Mesothelial cell of epicardium (in vitro differentiated cells): ENCODE results near the gene EXOSC7. TPM values are rescaled to one million over a fixed set of nuclear protein-coding genes. Genes with fewer than 3 reads are reported as not detected.
A peak's percentile ranks its signal among the peaks of the same experiment; 100 is the strongest.
"Not testable (repeated sequence)": the region's sequence is repeated elsewhere in the genome, so short reads cannot be mapped to it uniquely, and the experiment has no call there.

ENCODE experiments used
- DNase-seq, 2 experiments: peaks; one replicate each; pipeline ENCODE4 v3.0.0; 2021; ENCODE audit warnings: low spot score in 2 of 2; ENCODE audit not compliant: unreplicated experiment in 2 of 2
- H3K27ac Mint-ChIP-seq: 2 replicates; pipeline ENCODE4 v1.8.0; 2021; ENCODE audit warnings: mixed read lengths
- H3K27me3 Mint-ChIP-seq: 2 replicates; pipeline ENCODE4 v1.8.0; 2021; ENCODE audit warnings: low read depth, mixed read lengths
- H3K36me3 Mint-ChIP-seq: 2 replicates; pipeline ENCODE4 v1.8.0; 2021; ENCODE audit warnings: mixed read lengths
- H3K4me1 Mint-ChIP-seq: 2 replicates; pipeline ENCODE4 v1.8.0; 2021; ENCODE audit warnings: mixed read lengths
- H3K4me3 Mint-ChIP-seq: 2 replicates; pipeline ENCODE4 v1.8.0; 2021; ENCODE audit warnings: mild to moderate bottlenecking, moderate library complexity, mixed read lengths
- H3K9me3 Mint-ChIP-seq: 2 replicates; pipeline ENCODE4 v1.8.0; 2021; ENCODE audit warnings: mixed read lengths
- total RNA-seq: library from RNA; stranded (reverse); gene quantifications from 3 replicates; pipeline ENCODE4 v1.2.1, GENCODE V29; 2021
- TF ChIP-seq, protein P1 (sequence below): fragments of 200-600 bp; sonication (generic); IDR thresholded peaks from one replicate; pipeline ENCODE4 v1.5.0; 2021; ENCODE audit warnings: antibody characterized with exemption; ENCODE audit not compliant: unreplicated experiment

EXOSC7 gene
- total RNA-seq, 1 donor from 2014 or later = 53.6 TPM

DNA sequence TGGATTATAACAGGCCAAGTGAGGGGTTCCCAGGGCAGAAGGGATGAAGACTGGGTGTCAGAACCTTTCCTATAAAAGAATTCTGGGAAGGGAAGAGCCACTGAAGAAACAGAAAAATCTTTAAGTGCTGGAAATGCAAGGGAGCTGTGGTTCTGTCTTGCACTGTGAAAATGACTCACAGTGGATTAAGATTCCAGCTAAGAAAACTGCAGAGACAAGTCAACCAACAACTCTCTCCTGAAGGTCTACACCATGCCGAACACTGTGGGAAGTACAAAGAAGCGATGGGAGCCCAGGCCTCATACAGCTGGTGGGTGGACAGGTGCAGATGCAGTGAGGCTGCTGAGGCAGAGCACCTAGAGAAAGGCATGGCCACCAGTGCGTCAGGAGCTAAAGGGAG lies 27.8 kb upstream of the EXOSC7 start:
- Mint-ChIP-seq H3K27me3 (no peaks in the 10 kb centered on the region), H3K9me3 (no peaks in the 10 kb centered on the region), H3K4me3 (no peak overlapping the region), H3K27ac (no peak overlapping the region), H3K4me1 (peaks cover 4% of the 10 kb centered on the region), H3K36me3 (peaks cover 2% of the 10 kb centered on the region)
- TF ChIP-seq, protein P1, sequence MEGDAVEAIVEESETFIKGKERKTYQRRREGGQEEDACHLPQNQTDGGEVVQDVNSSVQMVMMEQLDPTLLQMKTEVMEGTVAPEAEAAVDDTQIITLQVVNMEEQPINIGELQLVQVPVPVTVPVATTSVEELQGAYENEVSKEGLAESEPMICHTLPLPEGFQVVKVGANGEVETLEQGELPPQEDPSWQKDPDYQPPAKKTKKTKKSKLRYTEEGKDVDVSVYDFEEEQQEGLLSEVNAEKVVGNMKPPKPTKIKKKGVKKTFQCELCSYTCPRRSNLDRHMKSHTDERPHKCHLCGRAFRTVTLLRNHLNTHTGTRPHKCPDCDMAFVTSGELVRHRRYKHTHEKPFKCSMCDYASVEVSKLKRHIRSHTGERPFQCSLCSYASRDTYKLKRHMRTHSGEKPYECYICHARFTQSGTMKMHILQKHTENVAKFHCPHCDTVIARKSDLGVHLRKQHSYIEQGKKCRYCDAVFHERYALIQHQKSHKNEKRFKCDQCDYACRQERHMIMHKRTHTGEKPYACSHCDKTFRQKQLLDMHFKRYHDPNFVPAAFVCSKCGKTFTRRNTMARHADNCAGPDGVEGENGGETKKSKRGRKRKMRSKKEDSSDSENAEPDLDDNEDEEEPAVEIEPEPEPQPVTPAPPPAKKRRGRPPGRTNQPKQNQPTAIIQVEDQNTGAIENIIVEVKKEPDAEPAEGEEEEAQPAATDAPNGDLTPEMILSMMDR = no peak
- DNase-seq = no peak

DNA sequence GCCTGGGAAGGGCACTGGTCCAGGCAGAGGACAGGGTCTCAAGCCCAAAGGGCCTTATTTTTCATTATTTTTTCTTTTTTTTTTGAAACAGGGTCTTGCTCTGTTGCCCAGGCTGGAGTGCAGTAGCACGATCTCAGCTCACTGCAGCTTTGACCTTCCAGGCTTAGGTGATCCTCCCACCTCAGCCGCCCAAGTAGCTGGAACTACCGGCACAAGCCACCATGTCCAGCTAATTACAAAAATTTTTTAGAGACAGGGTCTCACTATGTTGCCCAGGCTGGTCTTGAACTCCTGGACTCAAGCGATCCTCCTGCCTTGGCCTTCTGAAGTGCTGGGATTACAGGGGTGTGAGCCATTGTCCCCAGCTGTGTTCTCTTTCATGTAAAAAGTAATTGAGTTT lies 26.3 kb upstream of the EXOSC7 start:
- H3K9me3 Mint-ChIP-seq, DNase-seq, H3K4me1 Mint-ChIP-seq, H3K27ac Mint-ChIP-seq, H3K27me3 Mint-ChIP-seq, H3K4me3 Mint-ChIP-seq, H3K36me3 Mint-ChIP-seq: not testable (repeated sequence)

DNA sequence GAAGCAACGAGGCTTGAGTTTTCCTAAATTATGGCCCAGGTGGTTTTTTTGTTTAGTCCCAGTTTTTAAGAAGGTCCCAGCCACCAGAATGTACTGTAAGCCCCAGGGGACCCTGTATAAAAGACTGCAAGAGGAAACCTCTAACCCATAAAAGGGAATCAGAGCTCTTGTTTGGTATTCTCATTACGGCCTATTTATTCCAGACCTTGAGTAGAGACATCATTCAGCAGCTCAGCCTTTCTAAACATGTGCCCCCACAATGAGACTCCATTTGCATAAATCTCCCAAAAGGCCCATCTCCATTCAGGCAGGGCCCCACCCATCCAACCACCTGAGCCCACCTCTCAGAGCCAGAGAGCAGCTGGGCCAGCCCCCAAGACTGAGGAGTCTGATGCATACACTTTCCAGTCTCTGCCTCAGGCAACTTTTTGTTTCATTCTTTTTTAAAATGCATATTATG lies 25.7 kb upstream of the EXOSC7 start:
- Mint-ChIP-seq H3K27me3 (no peaks in the 10 kb centered on the region), H3K4me3 (no peak overlapping the region), H3K27ac (peak overlapping the region; percentile 69), H3K36me3 (no peaks in the 10 kb centered on the region), H3K4me1 (peaks cover 4% of the 10 kb centered on the region), H3K9me3 (no peaks in the 10 kb centered on the region)
- TF ChIP-seq, protein P1 = no peak
- no peak for DNase-seq

DNA sequence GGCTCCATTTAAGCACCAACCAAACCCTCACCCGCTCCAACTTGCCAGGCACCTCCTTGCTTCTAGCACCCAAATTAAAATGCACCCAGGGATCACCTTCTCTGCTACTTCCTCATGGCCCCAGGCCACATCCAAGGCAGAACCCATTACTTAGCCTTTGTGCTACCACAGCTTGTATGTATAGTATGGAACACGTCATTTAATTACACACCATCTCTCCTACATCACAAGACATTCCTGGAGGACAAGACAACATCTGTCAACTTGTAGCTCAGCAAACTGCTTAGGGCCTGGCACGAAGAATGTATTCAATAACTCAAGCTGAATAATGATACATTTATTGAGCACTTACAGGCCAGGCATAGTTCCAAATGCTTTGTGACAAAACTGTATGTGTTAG lies 23.4 kb upstream of the EXOSC7 start:
- DNase-seq = no peak
- no peaks in the 10 kb centered on the region for H3K36me3 Mint-ChIP-seq
- TF ChIP-seq, protein P1 = no peak
- H3K4me3 Mint-ChIP-seq = no peak overlapping the region
- no peaks in the 10 kb centered on the region for H3K27me3 Mint-ChIP-seq
- no peaks in the 10 kb centered on the region for H3K9me3 Mint-ChIP-seq
- no peak overlapping the region for H3K27ac Mint-ChIP-seq
- H3K4me1 Mint-ChIP-seq = peaks cover 4% of the 10 kb centered on the region

DNA sequence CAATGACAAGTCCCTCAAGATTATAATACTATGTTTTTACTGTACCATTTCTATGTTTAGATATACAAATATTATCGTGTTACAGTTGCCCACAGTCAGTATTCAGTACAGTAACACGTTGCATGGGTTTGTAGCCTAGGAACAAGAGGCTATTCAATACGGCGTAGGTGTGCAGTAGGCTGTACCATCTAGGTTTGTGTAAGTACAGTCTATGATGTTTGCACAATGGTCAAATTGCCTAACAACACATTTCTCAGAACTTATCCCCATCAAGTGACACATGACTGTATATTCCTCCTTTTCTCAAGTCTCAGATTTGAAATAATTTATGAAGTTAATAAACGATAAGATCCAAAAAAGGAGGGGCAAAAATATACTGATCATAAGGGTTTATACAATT lies 21.7 kb upstream of the EXOSC7 start:
- H3K4me1 Mint-ChIP-seq = peaks cover 4% of the 10 kb centered on the region

DNA sequence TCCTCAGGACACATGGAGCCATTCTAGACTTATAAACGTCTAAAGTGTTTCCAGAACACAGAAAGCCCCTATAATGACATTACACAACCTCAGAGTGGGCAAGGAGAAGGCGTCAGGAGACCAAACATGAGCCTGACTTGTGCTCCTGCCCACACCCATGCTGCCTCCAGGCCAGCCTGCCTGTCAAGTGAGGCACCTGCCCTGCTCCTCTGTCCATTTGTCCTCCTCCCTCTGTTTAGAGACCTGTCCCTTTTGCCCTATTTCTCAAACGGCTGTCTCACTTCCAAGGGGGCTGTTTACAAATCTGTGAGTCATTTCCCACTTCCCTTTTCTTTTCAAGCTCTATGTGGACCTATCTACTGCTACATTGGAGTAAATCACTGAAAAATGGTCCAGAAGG lies 21.1 kb upstream of the EXOSC7 start:
- H3K27me3 Mint-ChIP-seq = no peaks in the 10 kb centered on the region
- no peak for DNase-seq

More for the DNA sequence above, 21.7 kb upstream of the EXOSC7 start:
- no peaks in the 10 kb centered on the region for H3K9me3 Mint-ChIP-seq
- DNase-seq = no peak
- TF ChIP-seq, protein P1 = no peak
- H3K36me3 Mint-ChIP-seq = no peaks in the 10 kb centered on the region
- no peak overlapping the region for H3K4me3 Mint-ChIP-seq
- H3K27me3 Mint-ChIP-seq = no peaks in the 10 kb centered on the region
- no peak overlapping the region for H3K27ac Mint-ChIP-seq

More for the DNA sequence above, 21.1 kb upstream of the EXOSC7 start:
- Mint-ChIP-seq H3K36me3 (no peaks in the 10 kb centered on the region), H3K4me3 (no peak overlapping the region), H3K9me3 (no peaks in the 10 kb centered on the region), H3K4me1 (peaks cover 4% of the 10 kb centered on the region), H3K27ac (no peak overlapping the region)
- TF ChIP-seq, protein P1 = no peak
